Smooth muscle cell (in vitro differentiated cells): Measurements from ENCODE around the gene NFIA. TPM values are rescaled to one million over a fixed set of nuclear protein-coding genes. Genes with fewer than 3 reads are reported as not detected.
A peak's percentile ranks its signal among the peaks of the same experiment; 100 is the strongest.

Experiments
- DNase-seq: peaks from one replicate; lab custom pipeline; 2025; ENCODE audit not compliant: unreplicated experiment; lab: John Stamatoyannopoulos, UW
- H2AFZ ChIP-seq: fragments of 200-600 bp; sonication (generic); 2 replicates; pipeline ENCODE4 v1.6.0; 2016; ENCODE audit warnings: antibody characterized with exemption, low read depth, mild to moderate bottlenecking
- H3F3A ChIP-seq: fragments of 200-600 bp; sonication (generic); 2 replicates; pipeline ENCODE4 v1.6.0; 2017; ENCODE audit warnings: antibody characterized with exemption, low read depth
- H3K27ac ChIP-seq: fragments of 200-600 bp; sonication (generic); 2 replicates; pipeline ENCODE4 v1.5.1; 2016; ENCODE audit warnings: low read depth, mild to moderate bottlenecking
- H3K27me3 ChIP-seq: fragments of 200-600 bp; sonication (generic); 2 replicates; pipeline ENCODE4 v1.6.1; 2016; ENCODE audit warnings: low read depth, mild to moderate bottlenecking
- H3K36me3 ChIP-seq: fragments of 200-600 bp; sonication (generic); 2 replicates; pipeline ENCODE4 v1.5.1; 2016; ENCODE audit warnings: low read depth
- H3K4me1 ChIP-seq: fragments of 200-600 bp; sonication (generic); 2 replicates; pipeline ENCODE4 v1.5.1; 2016; ENCODE audit warnings: low read depth
- H3K4me2 ChIP-seq: fragments of 200-600 bp; sonication (generic); 2 replicates; pipeline ENCODE4 v1.6.0; 2016; ENCODE audit warnings: mild to moderate bottlenecking
- H3K4me3 ChIP-seq: fragments of 200-600 bp; sonication (generic); 2 replicates; pipeline ENCODE4 v1.5.1; 2016; ENCODE audit warnings: mild to moderate bottlenecking
- H3K79me2 ChIP-seq: fragments of 200-600 bp; sonication (generic); 2 replicates; pipeline ENCODE4 v1.6.0; 2016; ENCODE audit warnings: low read depth, mild to moderate bottlenecking
- H3K9ac ChIP-seq: fragments of 200-600 bp; sonication (generic); 2 replicates; pipeline ENCODE4 v1.6.0; 2016; ENCODE audit warnings: low read depth
- H3K9me3 ChIP-seq: fragments of 200-600 bp; sonication (generic); replicated peaks from 2 replicates; pipeline ENCODE4 v1.5.1; 2016; ENCODE audit warnings: low read depth
- H4K20me1 ChIP-seq: fragments of 200-600 bp; sonication (generic); 2 replicates; pipeline ENCODE4 v1.6.0; 2016; ENCODE audit warnings: low read depth
- CTCF ChIP-seq: fragments of 200-600 bp; sonication (generic); IDR thresholded peaks from 2 replicates; pipeline ENCODE4 v1.5.1; 2017; ENCODE audit warnings: borderline replicate concordance, mild to moderate bottlenecking, antibody characterized with exemption; ENCODE audit not compliant: insufficient read depth, poor library complexity, severe bottlenecking
- WGBS: methylation state at CpG from one replicate; pipeline ENCODE4 v1.1.7; 2016; ENCODE audit warnings: low lambda C conversion rate; 5-methylcytosine and 5-hydroxymethylcytosine counted together
- polyA plus RNA-seq: library from polyadenylated mRNA; unstranded; fragments of >200 nt; fragmentation: Nextera tagmentation; extraction: Ambion mirVana; gene quantifications from 2 replicates; pipeline ENCODE4 v1.2.1, GENCODE V29; 2016
- total RNA-seq: library from RNA; depleted of rRNA; stranded (reverse); fragments of >200 nt; gene quantifications from 2 replicates; pipeline ENCODE4 v1.2.3, GENCODE V29; 2014

Gene NFIA
- total and polyA plus RNA-seq, 2 experiments from 2014 or later: 5.0 to 6.2 TPM

- H2AFZ ChIP-seq: no peak overlapping the region
- H3K27ac ChIP-seq: no peak overlapping the region
- no peaks in the 10 kb centered on the region for H3K79me2 ChIP-seq
- H3K27me3 ChIP-seq: no peaks in the 10 kb centered on the region
- no peaks in the 10 kb centered on the region for H3K9me3 ChIP-seq
- H3K4me2 ChIP-seq: no peak overlapping the region
- H3K4me3 ChIP-seq: no peak overlapping the region
- no peaks in the 10 kb centered on the region for H3K4me1 ChIP-seq
- no peaks in the 10 kb centered on the region for H4K20me1 ChIP-seq
- H3K9ac ChIP-seq: no peak overlapping the region
- H3F3A ChIP-seq: no peaks in the 10 kb centered on the region
- no peaks in the 10 kb centered on the region for H3K36me3 ChIP-seq
- TF ChIP-seq CTCF: no peak
- DNase-seq: no peak
- 93% methylated on average over 2 of the region's 2 CpGs for WGBS
Observed at GRCh38 chr1:61442544-61442943, 360.2 kb downstream of the NFIA start.

GRCh38 chr1:61444288-61444687 is 361.9 kb downstream of the NFIA start:
- H3K36me3 ChIP-seq: no peaks in the 10 kb centered on the region
- no peak overlapping the region for H3K4me2 ChIP-seq
- no peaks in the 10 kb centered on the region for H3K9me3 ChIP-seq
- H3K9ac ChIP-seq: no peak overlapping the region
- H3K4me1 ChIP-seq: no peaks in the 10 kb centered on the region
- WGBS: 57% methylated on average over 5 of the region's 5 CpGs
- H3K79me2 ChIP-seq: no peaks in the 10 kb centered on the region
- peak overlapping the region; percentile 6 for H2AFZ ChIP-seq
- no peak for TF ChIP-seq CTCF
- H3K27ac ChIP-seq: no peak overlapping the region
- H3K27me3 ChIP-seq: no peaks in the 10 kb centered on the region
- DNase-seq: no peak
- no peaks in the 10 kb centered on the region for H3F3A ChIP-seq
- H4K20me1 ChIP-seq: no peaks in the 10 kb centered on the region
- no peak overlapping the region for H3K4me3 ChIP-seq

GRCh38 chr1:61445269-61445825 is 363.0 kb downstream of the NFIA start:
- Histone ChIP-seq H3K79me2 (no peaks in the 10 kb centered on the region), H3K4me1 (no peaks in the 10 kb centered on the region), H3K4me3 (no peak overlapping the region), H3K9me3 (no peaks in the 10 kb centered on the region), H3K9ac (no peak overlapping the region), H2AFZ (no peak overlapping the region), H3K27ac (no peak overlapping the region), H3K27me3 (no peaks in the 10 kb centered on the region), H3K36me3 (no peaks in the 10 kb centered on the region), H3K4me2 (no peak overlapping the region), H3F3A (no peaks in the 10 kb centered on the region), H4K20me1 (no peaks in the 10 kb centered on the region)
- no peak for TF ChIP-seq CTCF
- 80% methylated on average over 8 of the region's 8 CpGs for WGBS
- DNase-seq: no peak

- Histone ChIP-seq H4K20me1 (no peaks in the 10 kb centered on the region), H3K4me1 (no peaks in the 10 kb centered on the region), H3K79me2 (no peaks in the 10 kb centered on the region), H3F3A (no peaks in the 10 kb centered on the region), H3K36me3 (no peaks in the 10 kb centered on the region), H3K9ac (no peak overlapping the region), H3K27me3 (no peaks in the 10 kb centered on the region), H2AFZ (no peak overlapping the region), H3K4me3 (no peak overlapping the region), H3K4me2 (no peak overlapping the region), H3K9me3 (no peaks in the 10 kb centered on the region), H3K27ac (no peak overlapping the region)
- no peak for TF ChIP-seq CTCF
- no peak for DNase-seq
- WGBS: 95% methylated on average over 7 of the region's 7 CpGs
Observed at GRCh38 chr1:61446531-61446991, 364.2 kb downstream of the NFIA start.
